A549 (cell line): Measurements from ENCODE around the gene SYT12. TPM values are rescaled to one million over a fixed set of nuclear protein-coding genes. Genes with fewer than 3 reads are reported as not detected.
"Not testable (repeated sequence)": the region's sequence is repeated elsewhere in the genome, so short reads cannot be mapped to it uniquely, and the experiment has no call there.

ENCODE experiments used
- ATAC-seq, 2 experiments: fragments of 200-7000 bp in 1 of 2; fragments of >200 bp in 1 of 2; cut with Nextera tagmentation in 1 of 2; cut with Tn5 transposase in 1 of 2; 3 replicates each; pipeline versions ENCODE4 v1.8.0 to v1.9.1; 2018 to 2020; ENCODE audit warnings: mild to moderate bottlenecking in 1 of 2, moderate library complexity in 1 of 2
- CTCF ChIA-PET: fragments of 300-600 bp; sonication (Branson Sonifier 250); formaldehyde crosslinking; extraction: SDS; loops from one replicate; lab custom pipeline; 2021; ENCODE audit warnings: antibody characterized with exemption, inconsistent platforms; lab: Yijun Ruan, JAX
- POLR2A ChIA-PET: fragments of 350-600 bp; formaldehyde crosslinking; extraction: SDS; loops from one replicate; lab custom pipeline; 2021; ENCODE audit warnings: antibody characterized with exemption, inconsistent platforms; lab: Yijun Ruan, JAX
- DNase-seq, 2 experiments: peaks; one replicate each; pipeline versions ENCODE4 v3.0.0 to v3.0.0-alpha.2; 2011 to 2016; ENCODE audit warnings: low read depth in 1 of 2, low spot score in 1 of 2
- FAIRE-seq: peaks from 2 replicates; lab custom pipeline; 2011; peaks lifted over from hg19 to GRCh38; lab: Jason Lieb, UNC
- H3K27ac ChIP-seq, 2 experiments: fragments of >200 bp; sonication (Bioruptor Twin); formaldehyde crosslinking; 3 replicates each; pipeline ENCODE4 v1.5.1; 2016 to 2017
- H3K4me1 ChIP-seq: fragments of >200 bp; sonication (Bioruptor Twin); formaldehyde crosslinking; 3 replicates; pipeline ENCODE4 v1.6.1; 2016
- H3K4me2 ChIP-seq: fragments of >200 bp; sonication (Bioruptor Twin); formaldehyde crosslinking; 3 replicates; pipeline ENCODE4 v1.6.1; 2016
- H3K4me3 ChIP-seq: fragments of >200 bp; sonication (Bioruptor Twin); formaldehyde crosslinking; 3 replicates; pipeline ENCODE4 v1.5.1; 2016
- H3K9me3 ChIP-seq: fragments of >200 bp; sonication (Bioruptor Twin); formaldehyde crosslinking; 3 replicates; pipeline ENCODE4 v1.6.1; 2016
- BHLHE40 ChIP-seq: IDR thresholded peaks from 2 replicates; pipeline ENCODE4 v1.6.1; 2012; ENCODE audit warnings: low read depth, low read length, inconsistent platforms
- CBX2 ChIP-seq: fragments of 200-600 bp; sonication (generic); IDR thresholded peaks from 2 replicates; pipeline ENCODE4 v1.6.1; 2016; ENCODE audit warnings: low read depth, mild to moderate bottlenecking, borderline replicate concordance
- CHD4 ChIP-seq: fragments of 200-600 bp; sonication (generic); IDR thresholded peaks from 2 replicates; pipeline ENCODE4 v1.6.1; 2016; ENCODE audit warnings: antibody characterized with exemption, mild to moderate bottlenecking, borderline replicate concordance
- EHMT2 ChIP-seq: fragments of 200-600 bp; sonication (generic); IDR thresholded peaks from 2 replicates; pipeline ENCODE4 v1.6.1; 2016; ENCODE audit warnings: antibody characterized with exemption, low read depth, mild to moderate bottlenecking, moderate library complexity
- ELK1 ChIP-seq: fragments of 150-350 bp; IDR thresholded peaks from 2 replicates; pipeline ENCODE4 v1.6.1; 2014; ENCODE audit warnings: low read depth, mild to moderate bottlenecking, low read length
- EP300 ChIP-seq, 2 experiments: fragments of >200 bp; sonication (Bioruptor Twin); formaldehyde crosslinking; IDR thresholded peaks; 2 replicates in 1 of 2; 3 replicates in 1 of 2; pipeline ENCODE4 v1.6.1; 2016 to 2017
- ESRRA ChIP-seq: fragments of 150-350 bp; IDR thresholded peaks from 2 replicates; pipeline ENCODE4 v1.6.1; 2014; ENCODE audit warnings: mild to moderate bottlenecking, low read length, borderline replicate concordance
- FOSB ChIP-seq: fragments of 250-450 bp; sonication (Bioruptor Pico); IDR thresholded peaks from 2 replicates; pipeline ENCODE4 v1.5.0; 2020; ENCODE audit warnings: mild to moderate bottlenecking, moderate library complexity
- GATA3 ChIP-seq: IDR thresholded peaks from 2 replicates; pipeline ENCODE4 v1.6.1; 2012; ENCODE audit warnings: borderline replicate concordance
- HES2 ChIP-seq: fragments of >200 bp; sonication (Bioruptor Twin); formaldehyde crosslinking; IDR thresholded peaks from 2 replicates; pipeline ENCODE4 v1.6.1; 2016
- HEYL ChIP-seq: fragments of 250-450 bp; sonication (Bioruptor Pico); IDR thresholded peaks from 2 replicates; pipeline ENCODE4 v1.8.0; 2021; ENCODE audit warnings: mild to moderate bottlenecking, moderate library complexity
- HMGXB4 ChIP-seq: fragments of 250-450 bp; sonication (Bioruptor Pico); IDR thresholded peaks from 2 replicates; pipeline ENCODE4 v1.5.0; 2021; ENCODE audit warnings: mild to moderate bottlenecking, moderate library complexity, borderline replicate concordance
- JUN ChIP-seq, 2 experiments: fragments of >200 bp; sonication (Bioruptor Twin); formaldehyde crosslinking; IDR thresholded peaks; 2 replicates in 1 of 2; 3 replicates in 1 of 2; pipeline ENCODE4 v1.6.1; 2016 to 2017
- PHF8 ChIP-seq: fragments of 200-600 bp; sonication (generic); IDR thresholded peaks from 2 replicates; pipeline ENCODE4 v1.6.1; 2016; ENCODE audit warnings: low read depth, mild to moderate bottlenecking, antibody characterized with exemption, moderate library complexity, borderline replicate concordance
- POLR2A ChIP-seq: IDR thresholded peaks from 2 replicates; pipeline ENCODE4 v1.6.1; 2012; ENCODE audit warnings: mild to moderate bottlenecking, low read length
- RAD21 ChIP-seq, 2 experiments: fragments of >200 bp in 1 of 2; sonication (Bioruptor Twin) in 1 of 2; formaldehyde crosslinking in 1 of 2; IDR thresholded peaks in 1 of 2; conservative IDR thresholded peaks in 1 of 2; 2 replicates in 1 of 2; 3 replicates in 1 of 2; pipeline ENCODE4 v1.6.1; 2012 to 2018; ENCODE audit warnings: inconsistent platforms in 1 of 2
- RNF2 ChIP-seq: fragments of 200-600 bp; sonication (generic); IDR thresholded peaks from 2 replicates; pipeline ENCODE4 v1.6.1; 2016; ENCODE audit warnings: low read depth, mild to moderate bottlenecking, antibody characterized with exemption, moderate library complexity, borderline replicate concordance
- SREBF2 ChIP-seq: fragments of 450-650 bp; IDR thresholded peaks from 2 replicates; pipeline ENCODE4 v1.6.1; 2014; ENCODE audit warnings: mild to moderate bottlenecking, moderate library complexity
- TFCP2L1 ChIP-seq: fragments of 250-450 bp; sonication (Bioruptor Pico); IDR thresholded peaks from 2 replicates; pipeline ENCODE4 v1.5.0; 2021; ENCODE audit warnings: mild to moderate bottlenecking
- ZC3H11A ChIP-seq: fragments of 450-650 bp; IDR thresholded peaks from 2 replicates; pipeline ENCODE4 v1.6.1; 2014; ENCODE audit warnings: antibody characterized with exemption, mild to moderate bottlenecking
- ZNF302 ChIP-seq: fragments of 250-450 bp; sonication (Bioruptor Pico); IDR thresholded peaks from 2 replicates; pipeline ENCODE4 v1.9.0; 2021; ENCODE audit warnings: inconsistent platforms, mild to moderate bottlenecking, moderate library complexity
- WGBS: methylation state at CpG from one replicate; pipeline ENCODE4 v1.1.6; 2017; ENCODE audit errors: missing lambda C conversion rate; 5-methylcytosine and 5-hydroxymethylcytosine counted together
- polyA plus RNA-seq, 4 experiments: library from polyadenylated mRNA; depleted of rRNA in 3 of 4; stranded (reverse); fragments of >200 nt; fragmentation: RNase III in 1 of 4; extraction: RNeasy Plus Mini Kit Qiagen cat#74134 plus additional on column Dnase treatment in 1 of 4; gene quantifications; 2 replicates in 3 of 4; 3 replicates in 1 of 4; pipeline ENCODE4 v1.2.3, GENCODE V29; 2011 to 2017

The SYT12 gene
- polyA plus RNA-seq, 2 of the 4 experiments (the other 2 are of a cell fraction) = 1.4 to 9.6 TPM

GRCh38 chr11:67002297-67002913, 20.5 kb upstream of the SYT12 start:
- CTCF ChIA-PET = interaction anchor here (1.0 to 1.2 kb wide), 2 partner anchors 16 to 27 kb away, joined by 3 read pairs; no protein-coding TSS in a partner anchor
- no peak for DNase-seq

GRCh38 chr11:67002921-67003411, 20.0 kb upstream of the SYT12 start:
- WGBS = 90% methylated on average over 5 of the region's 5 CpGs
- FAIRE-seq (no peak), DNase-seq (no peak), ATAC-seq (no peak)
- TF ChIP-seq POLR2A (no peak), CHD4 (no peak), TFCP2L1 (CRISPR knock-in tag) (no peak), JUN (IDR thresholded peaks at IDR 0.05) (no peak)
- ChIA-PET POLR2A (no interaction called here), CTCF (interaction anchor here (1.2 kb wide), 1 partner anchor 27 kb away, joined by 3 read pairs; no protein-coding TSS in a partner anchor)
- Histone ChIP-seq H3K4me1 (no peaks in the 10 kb centered on the region), H3K4me3 (no peak overlapping the region), H3K27ac (peak overlapping the region in 1 of 2 experiments; percentile 24; a peak in 2 of 6 replicates), H3K9me3 (no peaks in the 10 kb centered on the region), H3K4me2 (no peak overlapping the region)

More at GRCh38 chr11:67002297-67002913, 20.5 kb upstream of the SYT12 start:
- 69% methylated on average over 8 of the region's 8 CpGs for WGBS
- FAIRE-seq (no peak), ATAC-seq (no peak)
- Histone ChIP-seq H3K4me1 (peaks cover 1% of the 10 kb centered on the region; the same call in 2 of the 3 replicates), H3K4me3 (no peak overlapping the region), H3K4me2 (no peak overlapping the region), H3K27ac (peak overlapping the region in 1 of 2 experiments; percentile 24; a peak in 1 of 6 replicates), H3K9me3 (no peaks in the 10 kb centered on the region)
- TF ChIP-seq HES2 (no peak), FOSB (CRISPR knock-in tag) (no peak), GATA3 (no peak), HMGXB4 (CRISPR knock-in tag) (no peak), SREBF2 (no peak), ZNF302 (no peak), EP300 (IDR thresholded peaks at IDR 0.05) (no peak), PHF8 (no peak), EHMT2 (no peak), ESRRA (no peak), ELK1 (no peak), CBX2 (no peak), RNF2 (no peak), HEYL (CRISPR knock-in tag) (no peak), ZC3H11A (no peak), RAD21 (conservative IDR thresholded peaks at IDR 0.05 in 1 of 2, IDR thresholded peaks at IDR 0.05 in 1 of 2) (no peak), TFCP2L1 (CRISPR knock-in tag) (no peak), BHLHE40 (no peak)
- POLR2A ChIA-PET = no interaction called here

GRCh38 chr11:67005200-67005599, 17.7 kb upstream of the SYT12 start:
- not testable (repeated sequence) for H3K9me3 ChIP-seq, ATAC-seq, H3K4me1 ChIP-seq, DNase-seq, H3K4me2 ChIP-seq, H3K4me3 ChIP-seq, FAIRE-seq, H3K27ac ChIP-seq
- POLR2A ChIA-PET = interaction anchor here (0.7 kb wide), 1 partner anchor 47 kb away, joined by 5 read pairs; no protein-coding TSS in a partner anchor
- CTCF ChIA-PET = interaction anchor here (1.3 to 1.8 kb wide), 2 partner anchors 17 to 29 kb away, joined by 7 read pairs; partner anchors contain the start of gene SYT12
- WGBS = 93% methylated on average over 8 of the region's 8 CpGs
